GM19238 (cell line): ENCODE measurements around the gene CASK.

Source experiments
- DNase-seq: peaks from one replicate; pipeline ENCODE4 v3.0.0; 2011; ENCODE audit warnings: low spot score; ENCODE audit not compliant: insufficient read length

CASK gene

GRCh38 chrX:41827886-41828285 is 95.5 kb downstream of the CASK start:
- DNase-seq: no peak

DNA sequence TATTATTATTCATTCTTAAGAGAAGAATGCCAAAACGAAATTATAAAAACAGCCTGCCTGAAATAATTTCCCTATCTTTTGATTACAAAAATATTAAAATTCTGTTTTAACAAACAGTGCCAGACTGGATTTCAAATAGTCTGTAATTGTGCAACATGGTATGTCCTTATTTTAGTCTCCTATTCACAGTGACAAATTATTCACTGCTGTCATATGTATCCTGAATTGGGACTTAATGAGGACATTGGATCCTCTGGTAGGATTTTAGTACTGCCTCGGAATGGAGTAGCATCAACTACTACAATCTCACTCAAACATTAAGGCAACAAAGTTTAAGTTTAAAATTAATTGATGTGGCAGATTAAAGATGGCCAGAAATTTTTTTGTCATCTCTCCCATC is 97.6 kb downstream of the CASK start:
- no peak for DNase-seq

- DNase-seq: no peak
Observed at GRCh38 chrX:41824551-41824950, 98.8 kb downstream of the CASK start.

- no peak for DNase-seq
Observed at GRCh38 chrX:41823402-41823801, 100.0 kb downstream of the CASK start.

GRCh38 chrX:41822892-41823291 is 100.5 kb downstream of the CASK start:
- no peak for DNase-seq

- DNase-seq: no peak
Observed at GRCh38 chrX:41808047-41808446, 115.3 kb downstream of the CASK start.

GRCh38 chrX:41802958-41803357 is 120.4 kb downstream of the CASK start:
- no peak for DNase-seq

DNA sequence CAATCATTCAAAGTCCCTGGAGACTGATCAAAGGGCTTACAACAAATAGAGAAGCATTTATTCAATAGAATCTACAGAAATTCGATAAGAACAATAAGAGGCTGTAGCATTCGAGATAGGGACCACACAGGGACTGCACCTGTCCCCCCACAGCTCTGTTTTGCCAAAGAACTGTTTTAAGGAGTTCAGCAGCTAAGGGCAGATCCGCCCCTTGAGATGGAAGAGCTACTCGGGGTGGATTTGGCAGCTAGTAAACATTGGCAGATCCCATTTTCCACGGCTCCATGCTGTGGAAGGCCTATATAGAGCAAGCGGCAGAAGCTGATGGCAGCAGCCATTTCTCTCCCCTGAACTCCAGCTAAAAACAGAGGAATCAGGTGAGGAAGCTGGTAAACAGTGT is 123.7 kb downstream of the CASK start:
- no peak for DNase-seq

GRCh38 chrX:41796577-41796976 is 126.8 kb downstream of the CASK start:
- DNase-seq: no peak

DNA sequence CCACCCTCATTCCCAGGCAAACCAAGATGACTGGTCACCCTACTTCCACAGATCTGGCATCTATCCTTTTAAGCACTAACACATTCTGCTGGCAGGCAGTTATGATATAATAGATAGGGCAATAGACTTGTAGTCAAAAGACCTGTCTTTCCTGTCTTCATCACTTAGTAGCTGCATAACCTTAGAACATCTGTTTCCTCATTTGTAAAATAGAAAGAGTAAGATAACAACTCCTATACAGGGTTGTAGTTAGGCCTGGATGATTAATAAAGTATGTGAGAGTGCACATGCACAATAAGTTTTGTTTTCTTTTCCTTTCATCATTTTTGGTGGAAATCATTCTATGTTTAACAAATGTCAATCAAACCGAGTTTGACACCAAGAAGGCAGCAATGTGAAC is 127.3 kb downstream of the CASK start:
- DNase-seq: no peak

GRCh38 chrX:41789374-41789773 is 134.0 kb downstream of the CASK start:
- no peak for DNase-seq

GRCh38 chrX:41785685-41786084 is 137.7 kb downstream of the CASK start:
- DNase-seq: no peak

DNA sequence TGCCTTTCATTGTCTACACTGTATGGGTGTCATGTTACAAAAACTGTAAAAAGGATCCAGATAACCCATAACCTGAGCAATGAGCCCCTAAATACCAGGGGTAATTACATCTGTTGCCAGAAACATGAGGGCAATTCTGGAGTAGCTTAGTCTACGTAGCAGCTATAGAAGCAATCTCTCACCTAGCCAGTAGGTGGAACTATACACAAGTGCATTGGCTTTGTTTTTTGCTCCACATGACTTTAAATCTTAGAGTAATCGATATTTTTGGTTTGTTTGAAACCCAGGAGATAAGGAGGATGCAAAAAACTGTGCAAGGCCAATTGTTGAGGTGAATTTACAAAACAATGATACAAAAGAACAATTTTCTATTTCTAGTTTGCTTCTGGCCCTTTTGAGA is 141.9 kb downstream of the CASK start:
- no peak for DNase-seq

DNA sequence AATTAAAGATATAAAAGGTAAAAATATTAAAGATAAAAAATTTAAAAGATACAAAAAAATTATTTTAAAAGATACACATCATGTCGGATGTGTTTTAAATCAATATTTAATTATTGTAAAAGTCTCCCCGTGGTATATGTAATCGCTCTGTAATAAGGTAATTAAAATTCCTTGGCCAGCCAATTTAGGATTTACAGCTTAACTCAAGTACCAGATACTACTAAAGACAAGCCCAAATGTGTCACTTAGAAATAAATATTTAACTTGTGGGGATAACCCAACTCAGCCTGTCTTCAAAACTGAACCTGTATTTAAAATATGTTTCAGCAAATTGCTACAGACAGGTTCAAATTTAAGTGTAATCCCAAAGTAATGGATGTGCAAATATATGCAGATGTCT is 143.4 kb downstream of the CASK start:
- DNase-seq: no peak

GRCh38 chrX:41779030-41779564 is 144.3 kb downstream of the CASK start:
- no peak for DNase-seq

- no peak for DNase-seq
Observed at GRCh38 chrX:41761702-41762101, 161.7 kb downstream of the CASK start.

GRCh38 chrX:41761169-41761568 is 162.2 kb downstream of the CASK start:
- DNase-seq: no peak

- no peak for DNase-seq
Observed at GRCh38 chrX:41759817-41760216, 163.5 kb downstream of the CASK start.

DNA sequence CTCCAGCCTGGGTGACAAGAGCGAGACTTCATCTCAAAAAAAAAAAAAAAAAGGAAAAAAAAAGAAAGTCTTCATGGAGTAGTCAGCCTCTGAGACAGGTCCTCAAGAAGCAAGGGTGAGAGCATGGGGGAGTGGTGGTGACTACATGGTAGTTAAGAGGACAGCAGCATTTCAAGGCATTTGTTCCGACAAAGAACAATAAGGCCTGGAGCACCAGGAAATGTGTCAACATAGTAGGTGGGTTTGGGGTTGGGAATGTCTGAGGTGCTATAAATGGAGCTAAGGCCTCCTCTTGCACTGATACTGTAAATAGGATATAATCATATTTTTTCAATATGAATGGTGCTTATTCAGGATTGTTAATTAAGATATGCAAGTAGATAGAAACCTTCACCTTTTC is 165.0 kb downstream of the CASK start:
- DNase-seq: no peak

- no peak for DNase-seq
Observed at GRCh38 chrX:41750716-41751115, 172.6 kb downstream of the CASK start.

GRCh38 chrX:41739871-41740270 is 183.5 kb downstream of the CASK start:
- DNase-seq: no peak

DNA sequence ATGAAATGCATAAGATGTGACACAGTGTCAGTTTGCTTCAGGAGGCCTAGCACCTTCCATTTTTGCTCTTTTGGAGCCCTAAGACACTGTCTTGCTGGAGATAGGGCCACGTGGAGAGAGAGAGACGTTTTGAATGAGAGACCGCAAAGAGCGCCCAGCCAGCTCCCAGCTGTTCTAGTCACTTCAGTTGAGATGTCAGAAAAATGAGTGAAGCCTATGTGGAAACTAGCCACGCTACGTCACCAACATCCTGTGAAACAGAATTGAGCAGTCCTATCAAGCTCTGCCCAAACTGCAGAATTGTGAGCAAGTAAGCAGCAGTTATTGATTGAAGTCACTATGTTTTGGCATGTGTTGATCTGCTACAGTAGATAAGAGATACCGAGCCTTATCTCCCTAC is 186.3 kb downstream of the CASK start:
- no peak for DNase-seq

DNA sequence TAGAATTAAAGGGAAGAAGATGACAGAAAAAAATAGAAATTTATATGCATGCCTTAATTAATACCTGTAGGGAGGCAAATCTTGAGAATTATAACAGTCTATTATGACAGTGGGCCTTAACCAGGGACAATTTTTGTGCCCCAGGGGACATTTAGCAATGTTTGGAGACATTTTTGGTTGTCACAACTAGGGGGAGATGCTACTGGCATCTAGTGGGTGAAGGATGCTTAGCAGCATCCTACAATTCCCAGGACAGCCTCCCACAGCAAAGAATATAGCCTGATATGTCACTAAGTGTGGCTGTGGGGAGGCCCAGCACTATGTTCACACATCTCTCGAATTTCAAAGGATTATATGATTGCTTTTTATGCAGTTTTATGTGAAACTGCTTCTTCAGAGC is 188.8 kb downstream of the CASK start:
- no peak for DNase-seq

DNA sequence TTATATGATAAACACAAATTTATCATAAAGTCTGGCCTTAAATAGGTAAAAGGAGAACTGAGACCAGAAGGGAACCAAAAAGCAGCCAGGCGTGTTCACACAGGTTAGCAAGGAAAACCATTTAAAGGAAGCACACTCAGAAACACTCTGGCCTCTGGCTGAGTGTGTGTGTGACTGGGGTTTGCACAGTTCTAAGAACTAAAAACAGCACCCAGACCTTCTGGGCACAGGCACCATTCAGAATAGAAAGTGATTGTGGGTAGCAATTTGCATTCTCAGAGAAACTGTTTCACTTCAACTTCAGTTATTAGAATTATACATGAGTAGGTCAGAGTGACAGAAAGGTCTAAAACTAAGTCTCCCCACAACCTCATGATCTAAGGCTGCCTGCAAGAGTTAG is 189.4 kb downstream of the CASK start:
- DNase-seq: peak; percentile 32
